CD4-positive, alpha-beta T cell treated with Interleukin-6 for 4 hours (primary cell): ENCODE results near the gene GFPT2.

Experiments used
- DNase-seq: peaks from one replicate; pipeline ENCODE4 v3.0.0-alpha.2; 2020; ENCODE audit warnings: mixed read lengths

The GFPT2 gene

GRCh38 chr5:180350711-180351465 lies 2.2 kb downstream of the GFPT2 start:
- no peak for DNase-seq

GRCh38 chr5:180350296-180350695 lies 2.8 kb downstream of the GFPT2 start:
- DNase-seq: no peak

DNA sequence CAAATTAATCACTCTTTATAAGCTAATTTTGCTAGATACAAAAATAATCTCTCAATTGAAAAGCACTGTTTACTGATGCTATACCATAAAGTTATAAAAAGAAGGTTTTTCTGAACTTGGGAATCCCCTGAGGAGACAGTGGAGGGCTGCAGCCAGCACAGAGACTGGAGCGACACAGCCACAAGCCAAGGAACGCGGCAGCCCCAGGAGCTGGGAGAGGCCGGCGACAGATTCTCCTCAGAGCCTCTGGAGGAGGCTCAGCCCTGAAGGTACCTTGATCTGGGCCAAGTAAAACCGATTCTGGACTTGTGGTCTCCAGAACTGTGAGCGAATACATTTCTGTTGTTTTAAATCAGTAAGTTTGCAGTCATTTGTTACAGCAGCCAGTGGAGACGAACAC lies 3.7 kb downstream of the GFPT2 start:
- no peak for DNase-seq

DNA sequence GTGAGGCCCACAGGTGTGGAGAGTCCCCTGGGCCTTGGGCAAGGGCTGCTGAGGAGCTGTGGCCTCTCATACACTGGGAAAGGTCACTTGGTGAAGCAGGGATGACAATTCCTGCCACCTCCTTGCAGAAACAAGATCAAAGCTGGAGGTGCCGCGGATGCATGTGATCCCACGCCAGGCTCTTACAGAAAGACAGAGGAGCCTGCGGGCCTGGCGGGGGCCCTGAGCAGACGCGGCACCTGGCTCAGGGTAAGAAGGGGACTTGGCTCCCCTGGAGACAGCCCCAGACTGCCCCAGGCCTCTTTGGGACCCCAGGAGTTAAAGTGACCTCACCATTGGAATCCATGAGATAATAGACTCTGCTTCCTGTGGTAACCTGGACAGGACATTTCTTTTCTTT lies 4.8 kb downstream of the GFPT2 start:
- DNase-seq: no peak

DNA sequence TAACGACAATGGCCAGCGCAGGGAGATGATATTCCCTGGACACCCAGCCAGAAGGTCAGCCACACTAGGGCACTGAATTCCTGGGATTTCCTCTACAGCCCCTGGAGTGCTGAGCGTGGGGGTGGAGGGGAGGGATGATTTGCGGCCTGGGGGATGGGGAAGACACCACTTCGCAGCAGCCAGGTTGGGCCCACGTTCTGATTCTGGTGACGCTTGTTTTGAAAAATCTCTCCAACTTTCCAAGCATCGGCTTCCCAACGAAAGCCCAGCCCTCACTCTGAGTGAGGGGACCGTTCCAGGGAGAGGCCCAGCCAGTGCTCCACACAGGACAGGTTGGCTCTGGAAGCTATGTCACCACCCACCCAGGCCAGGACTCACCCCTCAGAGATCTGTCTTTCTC lies 5.4 kb downstream of the GFPT2 start:
- DNase-seq: no peak

DNA sequence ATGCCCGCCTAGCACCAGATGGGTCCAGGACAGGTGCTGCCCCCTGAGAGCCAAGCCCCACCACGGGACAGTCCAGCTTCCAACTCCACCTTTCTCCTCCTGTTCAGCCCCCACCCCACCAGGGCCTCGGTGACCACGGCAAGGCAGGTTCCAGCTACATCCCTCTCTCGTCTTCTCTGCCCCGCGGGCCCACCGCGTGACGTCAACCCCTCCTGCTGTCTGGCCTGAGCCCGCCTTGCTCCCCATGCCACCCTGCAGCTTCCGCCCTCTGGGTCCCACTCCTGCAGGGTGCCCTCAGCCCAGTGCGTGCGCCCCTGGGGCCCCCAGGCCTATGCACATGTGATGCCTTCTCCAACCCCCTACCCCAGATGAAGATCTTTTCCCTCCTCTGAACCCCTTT lies 6.8 kb downstream of the GFPT2 start:
- no peak for DNase-seq

- DNase-seq: no peak
These were observed 7.4 kb downstream of the GFPT2 start for GRCh38 chr5:180345781-180346180.

DNA sequence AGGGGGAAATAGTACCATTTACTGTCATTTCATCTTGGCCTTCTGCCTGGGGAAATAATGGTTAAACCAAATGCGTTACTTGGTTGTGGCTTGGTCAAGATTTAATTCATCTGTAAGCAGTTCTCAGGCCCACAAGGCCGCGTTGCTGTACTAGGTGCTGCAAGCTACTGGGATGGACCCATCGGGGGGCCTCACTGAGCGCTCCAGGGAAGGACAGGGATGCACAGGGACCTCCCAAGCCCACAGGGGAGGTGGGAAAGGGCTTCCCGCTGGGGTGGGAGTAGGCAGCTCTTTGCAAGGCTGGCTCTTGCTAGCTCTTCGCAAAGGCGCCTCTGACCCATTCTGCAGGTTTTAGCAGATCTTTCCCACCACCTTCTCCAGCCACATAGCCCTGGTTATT lies 8.0 kb downstream of the GFPT2 start:
- DNase-seq: no peak

DNA sequence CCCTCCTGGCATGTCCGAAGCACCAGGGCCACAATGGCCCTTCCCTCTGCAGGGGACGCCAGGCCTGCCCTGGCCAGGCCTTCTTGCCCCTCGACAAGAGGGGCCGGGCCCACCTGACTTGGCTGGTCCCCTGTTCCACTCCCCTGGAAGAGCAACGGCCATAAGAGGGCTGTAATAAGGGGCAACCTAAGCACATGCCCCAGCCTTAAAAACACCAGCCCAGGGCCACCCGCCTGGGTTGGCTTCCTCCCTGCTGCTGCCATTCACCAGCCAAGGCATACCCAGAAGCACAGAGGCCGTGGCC lies 8.5 kb downstream of the GFPT2 start:
- no peak for DNase-seq

- no peak for DNase-seq
These were observed 9.1 kb downstream of the GFPT2 start for GRCh38 chr5:180343831-180344695.

GRCh38 chr5:180343110-180343830 lies 9.9 kb downstream of the GFPT2 start:
- no peak for DNase-seq

DNA sequence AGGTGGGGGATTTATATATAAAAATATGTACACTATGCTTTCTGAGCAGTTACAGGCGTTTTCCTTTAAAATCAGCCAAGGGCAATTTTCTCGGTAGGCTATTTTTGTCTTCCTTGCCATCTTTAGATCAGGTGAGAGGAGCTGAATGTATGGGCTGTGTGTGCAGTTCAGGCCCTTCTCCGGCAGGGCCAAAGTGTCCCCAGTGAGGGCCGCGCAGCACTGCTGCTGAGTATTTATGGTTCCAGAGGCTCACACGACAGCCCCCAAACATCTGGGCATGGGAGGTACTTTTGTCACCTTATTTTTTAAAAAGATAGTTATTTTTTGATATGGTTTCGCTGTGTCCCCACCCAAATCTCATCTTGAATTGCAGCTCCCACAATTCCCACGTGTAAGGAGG lies 11.5 kb downstream of the GFPT2 start:
- DNase-seq: no peak

- DNase-seq: no peak
These were observed 12.3 kb downstream of the GFPT2 start for GRCh38 chr5:180340856-180341255.

GRCh38 chr5:180339583-180340183 lies 13.5 kb downstream of the GFPT2 start:
- DNase-seq: no peak

- no peak for DNase-seq
These were observed 15.0 kb downstream of the GFPT2 start for GRCh38 chr5:180338001-180338707.

GRCh38 chr5:180336234-180337020 lies 16.7 kb downstream of the GFPT2 start:
- no peak for DNase-seq

DNA sequence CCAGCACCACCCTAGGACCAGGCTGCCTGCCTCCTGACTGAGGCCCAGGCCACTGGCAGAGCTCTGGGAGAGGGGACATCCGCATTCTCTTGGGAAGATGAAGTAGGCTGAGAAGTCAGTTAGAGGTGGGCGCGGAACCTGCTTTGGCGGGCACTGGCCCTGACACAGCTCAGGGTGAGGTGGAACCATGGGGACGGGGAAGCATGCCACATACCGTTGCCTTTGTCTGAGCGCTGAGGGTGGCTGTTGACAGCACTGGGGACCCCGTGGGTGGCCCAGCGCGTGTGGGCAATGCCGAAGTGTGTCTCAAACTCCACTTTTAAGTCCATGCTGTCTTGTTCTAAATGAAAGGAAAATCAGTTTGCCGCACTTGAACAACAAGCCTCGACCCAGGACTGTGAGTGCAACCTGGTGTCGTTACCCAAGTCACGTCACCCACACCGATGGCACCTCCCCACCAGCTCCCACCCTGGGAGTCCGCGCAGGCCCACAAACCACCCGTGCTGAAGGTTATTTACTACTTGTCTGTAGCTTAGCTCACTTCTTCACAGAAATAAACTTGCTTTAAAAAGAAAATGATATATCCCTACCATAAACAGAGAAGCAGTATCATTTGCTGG lies 17.4 kb downstream of the GFPT2 start:
- DNase-seq: no peak

DNA sequence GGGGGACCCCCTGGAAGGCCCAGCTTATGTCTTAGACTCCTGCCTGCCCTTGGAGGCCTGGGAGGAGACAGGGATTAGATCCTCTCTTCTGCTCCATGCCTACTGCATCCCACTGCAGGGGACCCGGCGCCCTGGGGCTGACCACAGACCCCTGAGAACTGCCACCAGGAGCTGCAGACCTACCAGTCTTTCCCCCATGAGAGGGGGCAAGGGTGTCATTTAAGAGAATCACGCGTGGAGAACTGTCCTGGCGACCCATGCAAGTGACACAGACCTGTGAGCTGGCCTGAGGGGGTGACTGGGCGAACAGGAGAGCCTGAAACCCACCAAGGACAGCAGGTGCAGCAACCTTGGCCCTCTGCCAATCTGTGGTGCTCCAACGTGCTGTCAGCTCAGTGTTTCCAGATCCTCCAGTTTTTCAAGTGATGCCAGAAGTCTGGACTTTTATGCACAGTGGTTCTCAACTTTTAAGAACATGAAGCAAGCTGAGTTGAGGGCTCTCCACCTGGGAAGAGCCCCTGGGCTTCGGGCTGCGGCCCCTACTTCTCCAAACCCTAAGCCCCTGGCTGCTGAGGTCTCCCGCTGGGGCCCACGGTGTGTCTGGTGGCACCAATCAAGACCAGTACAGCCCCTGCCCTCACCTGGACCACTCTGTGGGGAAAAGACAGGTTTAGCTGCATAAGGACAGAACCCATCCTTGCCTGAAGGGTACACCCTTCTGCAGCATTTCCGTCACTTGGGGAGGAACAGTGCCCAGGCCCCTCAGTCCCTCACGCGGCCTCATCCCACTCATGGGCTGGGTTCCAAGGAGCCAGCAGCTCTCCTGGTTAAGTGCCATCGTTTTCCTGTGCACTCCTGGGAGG lies 18.2 kb downstream of the GFPT2 start:
- no peak for DNase-seq

DNA sequence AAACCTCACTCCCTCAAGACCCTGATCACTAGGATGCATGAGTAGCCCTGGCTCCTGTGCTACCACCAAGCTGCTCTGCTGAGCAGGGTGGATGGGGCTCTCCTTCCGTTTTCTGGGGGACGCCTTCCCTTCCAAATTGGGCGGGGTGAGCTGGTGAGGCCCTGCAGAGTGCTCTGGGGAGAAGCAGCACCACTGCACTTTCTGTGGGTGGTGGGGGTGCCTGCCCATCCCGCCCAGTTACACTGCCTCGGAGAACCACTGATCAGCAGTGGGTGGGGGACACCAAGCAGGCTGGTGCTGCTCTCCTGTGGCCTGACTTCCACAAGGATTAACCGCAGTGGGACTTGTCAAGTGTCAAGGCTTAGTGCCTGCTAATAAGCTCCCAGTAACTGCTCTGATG lies 19.0 kb downstream of the GFPT2 start:
- DNase-seq: no peak

DNA sequence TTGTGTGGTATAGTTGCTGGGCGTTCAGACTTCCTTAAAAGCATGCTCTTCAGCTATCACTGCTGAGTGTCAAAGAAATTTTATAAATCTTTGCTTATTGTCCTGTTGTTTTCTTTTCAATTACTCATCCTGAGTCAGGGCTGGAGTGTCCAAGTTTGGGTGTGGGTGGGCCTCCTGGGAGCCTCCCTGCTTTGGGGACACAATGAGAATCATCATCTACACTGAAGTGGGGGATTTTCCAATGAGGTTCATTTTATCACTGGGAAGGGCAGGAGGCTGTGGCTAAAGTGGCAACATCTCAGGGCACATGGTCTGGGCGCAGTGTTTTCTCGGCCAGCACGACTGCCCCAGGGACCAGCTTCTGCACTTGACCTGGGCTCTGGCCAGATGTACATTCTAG lies 19.5 kb downstream of the GFPT2 start:
- no peak for DNase-seq
